Measurements from ENCODE around the gene NQO2. TPM values are rescaled to one million over a fixed set of nuclear protein-coding genes. Genes with fewer than 3 reads are reported as not detected.

Gene NQO2
- total and polyA plus RNA-seq, 2 of the 13 experiments (the other 11 are each of a cell fraction or from before 2014, with no cell fraction given): 32.2 to 56.5 TPM

DNA sequence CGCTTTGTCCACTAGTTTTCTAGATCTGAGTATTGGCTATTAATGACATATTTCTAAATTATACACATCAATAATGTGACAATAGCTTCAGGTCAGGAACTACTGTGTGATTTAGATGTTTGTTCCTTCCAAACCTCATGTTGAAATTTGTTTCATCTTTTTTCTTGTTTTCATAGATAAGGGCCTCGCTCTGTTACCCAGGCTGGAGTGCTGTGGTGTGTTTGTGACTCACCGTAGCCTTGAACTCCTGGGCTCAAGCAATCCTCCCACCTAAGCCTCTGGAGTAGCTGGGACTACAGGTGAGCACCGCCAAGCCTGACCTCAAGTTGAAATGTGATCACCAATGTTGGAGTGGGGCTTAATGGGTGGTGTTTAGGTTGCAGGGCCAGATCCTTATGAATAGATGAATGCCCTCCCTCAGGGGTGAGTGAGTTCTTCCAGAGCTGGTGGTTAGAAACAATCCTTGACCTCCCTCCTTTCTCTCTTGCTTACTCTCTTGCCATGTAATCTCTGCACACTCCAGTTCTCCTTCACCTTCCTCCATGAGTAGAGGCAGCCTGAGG, 5.9 kb upstream of the NQO2 start (continued):
- TF ChIP-seq, protein P1, sequence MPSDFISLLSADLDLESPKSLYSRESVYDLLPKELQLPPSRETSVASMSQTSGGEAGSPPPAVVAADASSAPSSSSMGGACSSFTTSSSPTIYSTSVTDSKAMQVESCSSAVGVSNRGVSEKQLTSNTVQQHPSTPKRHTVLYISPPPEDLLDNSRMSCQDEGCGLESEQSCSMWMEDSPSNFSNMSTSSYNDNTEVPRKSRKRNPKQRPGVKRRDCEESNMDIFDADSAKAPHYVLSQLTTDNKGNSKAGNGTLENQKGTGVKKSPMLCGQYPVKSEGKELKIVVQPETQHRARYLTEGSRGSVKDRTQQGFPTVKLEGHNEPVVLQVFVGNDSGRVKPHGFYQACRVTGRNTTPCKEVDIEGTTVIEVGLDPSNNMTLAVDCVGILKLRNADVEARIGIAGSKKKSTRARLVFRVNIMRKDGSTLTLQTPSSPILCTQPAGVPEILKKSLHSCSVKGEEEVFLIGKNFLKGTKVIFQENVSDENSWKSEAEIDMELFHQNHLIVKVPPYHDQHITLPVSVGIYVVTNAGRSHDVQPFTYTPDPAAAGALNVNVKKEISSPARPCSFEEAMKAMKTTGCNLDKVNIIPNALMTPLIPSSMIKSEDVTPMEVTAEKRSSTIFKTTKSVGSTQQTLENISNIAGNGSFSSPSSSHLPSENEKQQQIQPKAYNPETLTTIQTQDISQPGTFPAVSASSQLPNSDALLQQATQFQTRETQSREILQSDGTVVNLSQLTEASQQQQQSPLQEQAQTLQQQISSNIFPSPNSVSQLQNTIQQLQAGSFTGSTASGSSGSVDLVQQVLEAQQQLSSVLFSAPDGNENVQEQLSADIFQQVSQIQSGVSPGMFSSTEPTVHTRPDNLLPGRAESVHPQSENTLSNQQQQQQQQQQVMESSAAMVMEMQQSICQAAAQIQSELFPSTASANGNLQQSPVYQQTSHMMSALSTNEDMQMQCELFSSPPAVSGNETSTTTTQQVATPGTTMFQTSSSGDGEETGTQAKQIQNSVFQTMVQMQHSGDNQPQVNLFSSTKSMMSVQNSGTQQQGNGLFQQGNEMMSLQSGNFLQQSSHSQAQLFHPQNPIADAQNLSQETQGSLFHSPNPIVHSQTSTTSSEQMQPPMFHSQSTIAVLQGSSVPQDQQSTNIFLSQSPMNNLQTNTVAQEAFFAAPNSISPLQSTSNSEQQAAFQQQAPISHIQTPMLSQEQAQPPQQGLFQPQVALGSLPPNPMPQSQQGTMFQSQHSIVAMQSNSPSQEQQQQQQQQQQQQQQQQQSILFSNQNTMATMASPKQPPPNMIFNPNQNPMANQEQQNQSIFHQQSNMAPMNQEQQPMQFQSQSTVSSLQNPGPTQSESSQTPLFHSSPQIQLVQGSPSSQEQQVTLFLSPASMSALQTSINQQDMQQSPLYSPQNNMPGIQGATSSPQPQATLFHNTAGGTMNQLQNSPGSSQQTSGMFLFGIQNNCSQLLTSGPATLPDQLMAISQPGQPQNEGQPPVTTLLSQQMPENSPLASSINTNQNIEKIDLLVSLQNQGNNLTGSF (CRISPR knock-in tag; IDR thresholded peaks at IDR 0.05): no peak
- no peak for TF ChIP-seq ZBTB21 (CRISPR knock-in tag; IDR thresholded peaks at IDR 0.05)
- no peak for TF ChIP-seq ZNF253 (CRISPR knock-in tag; IDR thresholded peaks at IDR 0.05; ENCODE audit: borderline replicate concordance)
- peak in 1 of 2 experiments; percentile 78; a peak in 2 of 4 replicates for TF ChIP-seq KLF16 (CRISPR knock-in tag; IDR thresholded peaks at IDR 0.05)
- TF ChIP-seq PAX8 (CRISPR knock-in tag; IDR thresholded peaks at IDR 0.05; ENCODE audit: borderline replicate concordance): no peak
- TF ChIP-seq, protein P2, sequence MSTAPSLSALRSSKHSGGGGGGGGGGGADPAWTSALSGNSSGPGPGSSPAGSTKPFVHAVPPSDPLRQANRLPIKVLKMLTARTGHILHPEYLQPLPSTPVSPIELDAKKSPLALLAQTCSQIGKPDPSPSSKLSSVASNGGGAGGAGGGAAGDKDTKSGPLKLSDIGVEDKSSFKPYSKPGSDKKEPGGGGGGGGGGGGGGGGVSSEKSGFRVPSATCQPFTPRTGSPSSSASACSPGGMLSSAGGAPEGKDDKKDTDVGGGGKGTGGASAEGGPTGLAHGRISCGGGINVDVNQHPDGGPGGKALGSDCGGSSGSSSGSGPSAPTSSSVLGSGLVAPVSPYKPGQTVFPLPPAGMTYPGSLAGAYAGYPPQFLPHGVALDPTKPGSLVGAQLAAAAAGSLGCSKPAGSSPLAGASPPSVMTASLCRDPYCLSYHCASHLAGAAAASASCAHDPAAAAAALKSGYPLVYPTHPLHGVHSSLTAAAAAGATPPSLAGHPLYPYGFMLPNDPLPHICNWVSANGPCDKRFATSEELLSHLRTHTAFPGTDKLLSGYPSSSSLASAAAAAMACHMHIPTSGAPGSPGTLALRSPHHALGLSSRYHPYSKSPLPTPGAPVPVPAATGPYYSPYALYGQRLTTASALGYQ (CRISPR knock-in tag; IDR thresholded peaks at IDR 0.05): peak; percentile 61; the same call in 1 of the 2 replicates
- TF ChIP-seq, protein P3, sequence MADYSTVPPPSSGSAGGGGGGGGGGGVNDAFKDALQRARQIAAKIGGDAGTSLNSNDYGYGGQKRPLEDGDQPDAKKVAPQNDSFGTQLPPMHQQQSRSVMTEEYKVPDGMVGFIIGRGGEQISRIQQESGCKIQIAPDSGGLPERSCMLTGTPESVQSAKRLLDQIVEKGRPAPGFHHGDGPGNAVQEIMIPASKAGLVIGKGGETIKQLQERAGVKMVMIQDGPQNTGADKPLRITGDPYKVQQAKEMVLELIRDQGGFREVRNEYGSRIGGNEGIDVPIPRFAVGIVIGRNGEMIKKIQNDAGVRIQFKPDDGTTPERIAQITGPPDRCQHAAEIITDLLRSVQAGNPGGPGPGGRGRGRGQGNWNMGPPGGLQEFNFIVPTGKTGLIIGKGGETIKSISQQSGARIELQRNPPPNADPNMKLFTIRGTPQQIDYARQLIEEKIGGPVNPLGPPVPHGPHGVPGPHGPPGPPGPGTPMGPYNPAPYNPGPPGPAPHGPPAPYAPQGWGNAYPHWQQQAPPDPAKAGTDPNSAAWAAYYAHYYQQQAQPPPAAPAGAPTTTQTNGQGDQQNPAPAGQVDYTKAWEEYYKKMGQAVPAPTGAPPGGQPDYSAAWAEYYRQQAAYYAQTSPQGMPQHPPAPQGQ (CRISPR knock-in tag; IDR thresholded peaks at IDR 0.05; ENCODE audit: borderline replicate concordance): no peak
- TF ChIP-seq, protein P4, sequence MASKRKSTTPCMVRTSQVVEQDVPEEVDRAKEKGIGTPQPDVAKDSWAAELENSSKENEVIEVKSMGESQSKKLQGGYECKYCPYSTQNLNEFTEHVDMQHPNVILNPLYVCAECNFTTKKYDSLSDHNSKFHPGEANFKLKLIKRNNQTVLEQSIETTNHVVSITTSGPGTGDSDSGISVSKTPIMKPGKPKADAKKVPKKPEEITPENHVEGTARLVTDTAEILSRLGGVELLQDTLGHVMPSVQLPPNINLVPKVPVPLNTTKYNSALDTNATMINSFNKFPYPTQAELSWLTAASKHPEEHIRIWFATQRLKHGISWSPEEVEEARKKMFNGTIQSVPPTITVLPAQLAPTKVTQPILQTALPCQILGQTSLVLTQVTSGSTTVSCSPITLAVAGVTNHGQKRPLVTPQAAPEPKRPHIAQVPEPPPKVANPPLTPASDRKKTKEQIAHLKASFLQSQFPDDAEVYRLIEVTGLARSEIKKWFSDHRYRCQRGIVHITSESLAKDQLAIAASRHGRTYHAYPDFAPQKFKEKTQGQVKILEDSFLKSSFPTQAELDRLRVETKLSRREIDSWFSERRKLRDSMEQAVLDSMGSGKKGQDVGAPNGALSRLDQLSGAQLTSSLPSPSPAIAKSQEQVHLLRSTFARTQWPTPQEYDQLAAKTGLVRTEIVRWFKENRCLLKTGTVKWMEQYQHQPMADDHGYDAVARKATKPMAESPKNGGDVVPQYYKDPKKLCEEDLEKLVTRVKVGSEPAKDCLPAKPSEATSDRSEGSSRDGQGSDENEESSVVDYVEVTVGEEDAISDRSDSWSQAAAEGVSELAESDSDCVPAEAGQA (IDR thresholded peaks at IDR 0.05; ENCODE audit: low read depth): no peak
- TF ChIP-seq, protein P4 (CRISPR knock-in tag; IDR thresholded peaks at IDR 0.05; ENCODE audit: borderline replicate concordance): no peak
- TF ChIP-seq GATA4 (IDR thresholded peaks at IDR 0.05; ENCODE audit: borderline replicate concordance, low read depth): peak; percentile 90
- no peak for TF ChIP-seq SMAD9 (CRISPR knock-in tag; IDR thresholded peaks at IDR 0.05)
- peak; percentile 85 for TF ChIP-seq SAP130 (CRISPR knock-in tag; IDR thresholded peaks at IDR 0.05; ENCODE audit: low read depth)
- TF ChIP-seq PCBP2 (optimal IDR thresholded peaks at IDR 0.05; ENCODE audit: low read depth, low read length, poor library complexity, severe bottlenecking): no peak
